GM23338 (cell line): ENCODE data around the gene SPATA25. TPM values are rescaled to one million over a fixed set of nuclear protein-coding genes. Genes with fewer than 3 reads are reported as not detected.

Experiments used
- ATAC-seq: fragments of 200-7000 bp; cut with Tn5 transposase; 3 replicates; pipeline ENCODE4 v1.9.1; 2020
- DNase-seq: peaks from one replicate; pipeline ENCODE4 v3.0.0-alpha.2; 2015; ENCODE audit warnings: low spot score
- H2AFZ ChIP-seq: fragments of 200-600 bp; sonication (generic); 2 replicates; pipeline ENCODE4 v1.8.0; 2016; ENCODE audit warnings: antibody characterized with exemption, mild to moderate bottlenecking, moderate library complexity
- H3F3A ChIP-seq: fragments of 200-600 bp; sonication (generic); replicated peaks from 2 replicates; pipeline ENCODE4 v1.8.0; 2017; ENCODE audit warnings: antibody characterized with exemption, mixed run types, low read depth
- H3K27ac ChIP-seq: fragments of 200-600 bp; sonication (generic); 2 replicates; pipeline ENCODE4 v1.6.1; 2016; ENCODE audit warnings: low read depth
- H3K27me3 ChIP-seq: fragments of 200-600 bp; sonication (generic); 2 replicates; pipeline ENCODE4 v1.8.0; 2016; ENCODE audit warnings: mild to moderate bottlenecking, mixed run types, moderate library complexity; ENCODE audit not compliant: insufficient read depth
- H3K36me3 ChIP-seq: fragments of 200-600 bp; sonication (generic); 2 replicates; pipeline ENCODE4 v1.8.0; 2016; ENCODE audit warnings: mild to moderate bottlenecking; ENCODE audit not compliant: insufficient read depth
- H3K4me1 ChIP-seq: fragments of 200-600 bp; sonication (generic); 2 replicates; pipeline ENCODE4 v1.8.0; 2016; ENCODE audit warnings: mild to moderate bottlenecking, moderate library complexity; ENCODE audit not compliant: insufficient read depth
- H3K4me2 ChIP-seq: fragments of 200-600 bp; sonication (generic); 2 replicates; pipeline ENCODE4 v1.7.1; 2017; ENCODE audit warnings: mixed run types
- H3K4me3 ChIP-seq: fragments of 200-600 bp; sonication (generic); 2 replicates; pipeline ENCODE4 v1.6.1; 2016; ENCODE audit warnings: mixed run types
- H3K79me2 ChIP-seq: fragments of 200-600 bp; sonication (generic); replicated peaks from 2 replicates; pipeline ENCODE4 v1.8.0; 2017; ENCODE audit warnings: mild to moderate bottlenecking; ENCODE audit not compliant: insufficient read depth
- H3K9me2 ChIP-seq: fragments of 200-600 bp; sonication (generic); 2 replicates; pipeline ENCODE4 v1.8.0; 2017; ENCODE audit not compliant: insufficient read depth
- H4K20me1 ChIP-seq: fragments of 200-600 bp; sonication (generic); replicated peaks from 2 replicates; pipeline ENCODE4 v1.8.0; 2017; ENCODE audit warnings: mild to moderate bottlenecking; ENCODE audit not compliant: insufficient read depth
- H3K27ac Mint-ChIP-seq: 2 replicates; pipeline ENCODE4 v1.8.0; 2020; ENCODE audit warnings: inconsistent platforms, mild to moderate bottlenecking, moderate library complexity, mixed read lengths
- H3K27me3 Mint-ChIP-seq: 3 replicates; pipeline ENCODE4 v1.8.0; 2022; ENCODE audit warnings: low read depth, mild to moderate bottlenecking, moderate library complexity, mixed read lengths, inconsistent platforms; ENCODE audit not compliant: insufficient read depth, poor library complexity
- H3K36me3 Mint-ChIP-seq: 3 replicates; pipeline ENCODE4 v1.8.0; 2021; ENCODE audit warnings: low read depth, mild to moderate bottlenecking, inconsistent platforms, moderate library complexity, mixed read lengths
- H3K4me1 Mint-ChIP-seq: 3 replicates; pipeline ENCODE4 v1.8.0; 2020; ENCODE audit warnings: mild to moderate bottlenecking, inconsistent platforms, mixed read lengths
- H3K4me3 Mint-ChIP-seq: 3 replicates; pipeline ENCODE4 v1.8.0; 2021; ENCODE audit warnings: moderate library complexity, mild to moderate bottlenecking, inconsistent platforms, mixed read lengths
- H3K9me3 Mint-ChIP-seq: 3 replicates; pipeline ENCODE4 v1.8.0; 2020; ENCODE audit warnings: moderate library complexity, mild to moderate bottlenecking, inconsistent platforms, mixed read lengths
- CREB1 ChIP-seq: fragments of 250-450 bp; sonication (Bioruptor Pico); IDR thresholded peaks from 2 replicates; pipeline ENCODE4 v1.5.0; 2020; ENCODE audit warnings: low read depth, mild to moderate bottlenecking, moderate library complexity
- EZH2 ChIP-seq: fragments of 200-600 bp; sonication (generic); IDR thresholded peaks from one replicate; pipeline ENCODE4 v1.8.0; 2017; ENCODE audit warnings: antibody characterized with exemption, mild to moderate bottlenecking, low read depth; ENCODE audit not compliant: unreplicated experiment
- EZH2phosphoT487 ChIP-seq: fragments of 200-600 bp; sonication (generic); IDR thresholded peaks from one replicate; pipeline ENCODE4 v1.8.1; 2018; ENCODE audit warnings: antibody characterized with exemption; ENCODE audit not compliant: unreplicated experiment
- JUNB ChIP-seq: IDR thresholded peaks from one replicate; pipeline ENCODE4 v1.6.1; 2016; ENCODE audit warnings: antibody characterized with exemption; ENCODE audit not compliant: unreplicated experiment
- NANOG ChIP-seq: IDR thresholded peaks from 2 replicates; pipeline ENCODE4 v1.6.1; 2016; ENCODE audit warnings: antibody characterized with exemption, borderline replicate concordance
- POLR2AphosphoS5 ChIP-seq: IDR thresholded peaks from 2 replicates; pipeline ENCODE4 v1.6.1; 2016; ENCODE audit warnings: antibody characterized with exemption, low read depth
- STAT1 ChIP-seq: IDR thresholded peaks from one replicate; pipeline ENCODE4 v1.6.1; 2016; ENCODE audit warnings: antibody characterized with exemption; ENCODE audit not compliant: unreplicated experiment
- ZNF114 ChIP-seq: fragments of 250-450 bp; sonication (Bioruptor Pico); IDR thresholded peaks from 2 replicates; pipeline ENCODE4 v1.5.0; 2020; ENCODE audit warnings: mild to moderate bottlenecking, moderate library complexity
- ZNF331 ChIP-seq: fragments of 250-450 bp; sonication (Bioruptor Pico); IDR thresholded peaks from 2 replicates; pipeline ENCODE4 v1.5.0; 2020; ENCODE audit warnings: low read depth, mild to moderate bottlenecking, moderate library complexity
- polyA plus RNA-seq: library from polyadenylated mRNA; unstranded; fragments of >200 nt; fragmentation: Nextera tagmentation; extraction: Ambion mirVana; gene quantifications from 2 replicates; pipeline ENCODE4 v1.2.1, GENCODE V29; 2016
- total RNA-seq: library from RNA; depleted of rRNA; stranded (reverse); fragments of >200 nt; shearing (Covaris generic); gene quantifications from 2 replicates; pipeline ENCODE4 v1.2.3, GENCODE V29; 2014
- TF ChIP-seq, protein P1 (sequence below): fragments of 250-450 bp; sonication (Bioruptor Pico); IDR thresholded peaks from 2 replicates; pipeline ENCODE4 v1.5.0; 2020; ENCODE audit warnings: mild to moderate bottlenecking, moderate library complexity
- TF ChIP-seq, protein P2 (sequence below): IDR thresholded peaks from one replicate; pipeline ENCODE4 v1.6.1; 2018; ENCODE audit warnings: antibody characterized with exemption; ENCODE audit not compliant: unreplicated experiment
- TF ChIP-seq, protein P3 (sequence below): IDR thresholded peaks from 2 replicates; pipeline ENCODE4 v1.6.1; 2016; ENCODE audit warnings: antibody characterized with exemption

SPATA25 gene
- total and polyA plus RNA-seq, 2 experiments from 2014 or later = 7.5 TPM; not detected in 1

DNA sequence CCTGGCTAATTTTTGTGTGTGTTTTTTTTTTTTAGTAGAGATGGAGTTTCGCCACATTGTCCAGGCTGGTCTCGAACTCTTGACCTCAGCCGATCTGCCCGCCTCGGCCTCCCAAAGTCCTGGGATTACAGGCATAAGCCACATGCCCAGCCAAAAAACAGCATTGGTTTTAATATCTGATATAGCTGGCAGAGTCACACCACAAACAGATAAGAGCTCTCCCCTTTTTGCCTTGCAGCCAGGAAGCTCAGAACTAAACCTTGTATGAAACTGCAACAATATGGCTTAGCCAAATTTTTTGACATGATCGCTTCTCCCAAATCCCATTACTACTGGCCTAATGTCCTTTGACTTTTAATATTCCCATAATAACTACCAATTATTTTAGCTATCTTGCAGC, 35.1 kb downstream of the SPATA25 start:
- H3K4me1 ChIP-seq = peaks cover 35% of the 10 kb centered on the region
- H3K4me2 ChIP-seq = no peak overlapping the region
- H3K27ac Mint-ChIP-seq = no peak overlapping the region
- no peak overlapping the region for H3K4me3 ChIP-seq
- DNase-seq = no peak
- peaks cover 36% of the 10 kb centered on the region for H3K79me2 ChIP-seq
- H3K9me3 Mint-ChIP-seq = no peaks in the 10 kb centered on the region
- H3K27me3 Mint-ChIP-seq = peaks cover 12% of the 10 kb centered on the region
- no peak overlapping the region for H3K4me3 Mint-ChIP-seq
- no peaks in the 10 kb centered on the region for H3K27me3 ChIP-seq
- peaks cover 4% of the 10 kb centered on the region; the same call in 1 of the 2 replicates for H3K36me3 ChIP-seq
- H2AFZ ChIP-seq = no peak overlapping the region
- peaks cover 32% of the 10 kb centered on the region for H3K36me3 Mint-ChIP-seq
- no peaks in the 10 kb centered on the region for H3K9me2 ChIP-seq
- H3K4me1 Mint-ChIP-seq = peaks cover 43% of the 10 kb centered on the region
- H3K27ac ChIP-seq = peak overlapping the region; percentile 75
- no peak for TF ChIP-seq ZNF331
- no peak for TF ChIP-seq POLR2AphosphoS5
- no peak for TF ChIP-seq CREB1 (CRISPR knock-in tag)
- TF ChIP-seq STAT1 = no peak
- no peaks in the 10 kb centered on the region for H3F3A ChIP-seq
- H4K20me1 ChIP-seq = no peaks in the 10 kb centered on the region
- no peak for ATAC-seq

DNA sequence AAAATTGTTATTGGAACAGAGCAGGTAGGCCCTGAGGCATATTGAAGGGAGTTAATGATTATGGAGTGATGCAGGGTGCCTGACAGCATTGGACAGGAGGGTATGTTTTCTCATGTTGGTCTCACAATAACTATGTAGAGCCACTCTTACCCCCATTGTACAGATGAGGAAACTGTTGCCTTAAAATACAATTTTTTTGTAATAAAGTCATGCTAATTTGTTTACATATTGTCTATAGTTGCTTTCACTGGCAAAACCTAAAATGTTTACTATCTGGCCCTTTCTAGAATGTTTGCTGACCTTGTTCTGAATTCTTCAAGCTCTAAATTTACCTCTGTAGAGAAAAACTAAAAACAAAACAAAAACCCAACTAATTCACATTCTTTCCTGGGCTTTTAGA, 35.9 kb downstream of the SPATA25 start:
- Mint-ChIP-seq H3K27me3 (peaks cover 12% of the 10 kb centered on the region), H3K4me3 (no peak overlapping the region), H3K27ac (no peak overlapping the region), H3K4me1 (peaks cover 41% of the 10 kb centered on the region), H3K36me3 (peaks cover 32% of the 10 kb centered on the region), H3K9me3 (no peaks in the 10 kb centered on the region)
- DNase-seq = no peak
- Histone ChIP-seq H2AFZ (no peak overlapping the region), H3K27ac (peak overlapping the region; percentile 75; the same call in 1 of the 2 replicates), H3F3A (no peaks in the 10 kb centered on the region; the same call in 1 of the 2 replicates), H3K9me2 (no peaks in the 10 kb centered on the region), H4K20me1 (no peaks in the 10 kb centered on the region), H3K27me3 (no peaks in the 10 kb centered on the region), H3K4me1 (peaks cover 35% of the 10 kb centered on the region), H3K4me2 (peak overlapping the region; percentile 40; the same call in 1 of the 2 replicates), H3K4me3 (no peak overlapping the region), H3K79me2 (peaks cover 32% of the 10 kb centered on the region), H3K36me3 (peaks cover 6% of the 10 kb centered on the region; the same call in 1 of the 2 replicates)
- TF ChIP-seq STAT1 (no peak), EZH2 (no peak), CREB1 (CRISPR knock-in tag) (no peak), EZH2phosphoT487 (no peak), JUNB (no peak), ZNF114 (CRISPR knock-in tag) (no peak), ZNF331 (no peak), NANOG (no peak), POLR2AphosphoS5 (no peak)
- TF ChIP-seq, protein P1, sequence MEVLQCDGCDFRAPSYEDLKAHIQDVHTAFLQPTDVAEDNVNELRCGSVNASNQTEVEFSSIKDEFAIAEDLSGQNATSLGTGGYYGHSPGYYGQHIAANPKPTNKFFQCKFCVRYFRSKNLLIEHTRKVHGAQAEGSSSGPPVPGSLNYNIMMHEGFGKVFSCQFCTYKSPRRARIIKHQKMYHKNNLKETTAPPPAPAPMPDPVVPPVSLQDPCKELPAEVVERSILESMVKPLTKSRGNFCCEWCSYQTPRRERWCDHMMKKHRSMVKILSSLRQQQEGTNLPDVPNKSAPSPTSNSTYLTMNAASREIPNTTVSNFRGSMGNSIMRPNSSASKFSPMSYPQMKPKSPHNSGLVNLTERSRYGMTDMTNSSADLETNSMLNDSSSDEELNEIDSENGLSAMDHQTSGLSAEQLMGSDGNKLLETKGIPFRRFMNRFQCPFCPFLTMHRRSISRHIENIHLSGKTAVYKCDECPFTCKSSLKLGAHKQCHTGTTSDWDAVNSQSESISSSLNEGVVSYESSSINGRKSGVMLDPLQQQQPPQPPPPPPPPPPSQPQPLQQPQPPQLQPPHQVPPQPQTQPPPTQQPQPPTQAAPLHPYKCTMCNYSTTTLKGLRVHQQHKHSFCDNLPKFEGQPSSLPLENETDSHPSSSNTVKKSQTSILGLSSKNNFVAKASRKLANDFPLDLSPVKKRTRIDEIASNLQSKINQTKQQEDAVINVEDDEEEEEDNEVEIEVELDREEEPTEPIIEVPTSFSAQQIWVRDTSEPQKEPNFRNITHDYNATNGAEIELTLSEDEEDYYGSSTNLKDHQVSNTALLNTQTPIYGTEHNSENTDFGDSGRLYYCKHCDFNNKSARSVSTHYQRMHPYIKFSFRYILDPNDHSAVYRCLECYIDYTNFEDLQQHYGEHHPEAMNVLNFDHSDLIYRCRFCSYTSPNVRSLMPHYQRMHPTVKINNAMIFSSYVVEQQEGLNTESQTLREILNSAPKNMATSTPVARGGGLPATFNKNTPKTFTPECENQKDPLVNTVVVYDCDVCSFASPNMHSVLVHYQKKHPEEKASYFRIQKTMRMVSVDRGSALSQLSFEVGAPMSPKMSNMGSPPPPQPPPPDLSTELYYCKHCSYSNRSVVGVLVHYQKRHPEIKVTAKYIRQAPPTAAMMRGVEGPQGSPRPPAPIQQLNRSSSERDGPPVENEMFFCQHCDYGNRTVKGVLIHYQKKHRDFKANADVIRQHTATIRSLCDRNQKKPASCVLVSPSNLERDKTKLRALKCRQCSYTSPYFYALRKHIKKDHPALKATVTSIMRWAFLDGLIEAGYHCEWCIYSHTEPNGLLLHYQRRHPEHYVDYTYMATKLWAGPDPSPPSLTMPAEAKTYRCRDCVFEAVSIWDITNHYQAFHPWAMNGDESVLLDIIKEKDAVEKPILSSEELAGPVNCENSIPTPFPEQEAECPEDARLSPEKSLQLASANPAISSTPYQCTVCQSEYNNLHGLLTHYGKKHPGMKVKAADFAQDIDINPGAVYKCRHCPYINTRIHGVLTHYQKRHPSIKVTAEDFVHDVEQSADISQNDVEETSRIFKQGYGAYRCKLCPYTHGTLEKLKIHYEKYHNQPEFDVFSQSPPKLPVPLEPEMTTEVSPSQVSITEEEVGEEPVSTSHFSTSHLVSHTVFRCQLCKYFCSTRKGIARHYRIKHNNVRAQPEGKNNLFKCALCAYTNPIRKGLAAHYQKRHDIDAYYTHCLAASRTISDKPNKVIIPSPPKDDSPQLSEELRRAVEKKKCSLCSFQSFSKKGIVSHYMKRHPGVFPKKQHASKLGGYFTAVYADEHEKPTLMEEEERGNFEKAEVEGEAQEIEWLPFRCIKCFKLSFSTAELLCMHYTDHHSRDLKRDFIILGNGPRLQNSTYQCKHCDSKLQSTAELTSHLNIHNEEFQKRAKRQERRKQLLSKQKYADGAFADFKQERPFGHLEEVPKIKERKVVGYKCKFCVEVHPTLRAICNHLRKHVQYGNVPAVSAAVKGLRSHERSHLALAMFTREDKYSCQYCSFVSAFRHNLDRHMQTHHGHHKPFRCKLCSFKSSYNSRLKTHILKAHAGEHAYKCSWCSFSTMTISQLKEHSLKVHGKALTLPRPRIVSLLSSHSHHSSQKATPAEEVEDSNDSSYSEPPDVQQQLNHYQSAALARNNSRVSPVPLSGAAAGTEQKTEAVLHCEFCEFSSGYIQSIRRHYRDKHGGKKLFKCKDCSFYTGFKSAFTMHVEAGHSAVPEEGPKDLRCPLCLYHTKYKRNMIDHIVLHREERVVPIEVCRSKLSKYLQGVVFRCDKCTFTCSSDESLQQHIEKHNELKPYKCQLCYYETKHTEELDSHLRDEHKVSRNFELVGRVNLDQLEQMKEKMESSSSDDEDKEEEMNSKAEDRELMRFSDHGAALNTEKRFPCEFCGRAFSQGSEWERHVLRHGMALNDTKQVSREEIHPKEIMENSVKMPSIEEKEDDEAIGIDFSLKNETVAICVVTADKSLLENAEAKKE (CRISPR knock-in tag) = no peak
- TF ChIP-seq, protein P2, sequence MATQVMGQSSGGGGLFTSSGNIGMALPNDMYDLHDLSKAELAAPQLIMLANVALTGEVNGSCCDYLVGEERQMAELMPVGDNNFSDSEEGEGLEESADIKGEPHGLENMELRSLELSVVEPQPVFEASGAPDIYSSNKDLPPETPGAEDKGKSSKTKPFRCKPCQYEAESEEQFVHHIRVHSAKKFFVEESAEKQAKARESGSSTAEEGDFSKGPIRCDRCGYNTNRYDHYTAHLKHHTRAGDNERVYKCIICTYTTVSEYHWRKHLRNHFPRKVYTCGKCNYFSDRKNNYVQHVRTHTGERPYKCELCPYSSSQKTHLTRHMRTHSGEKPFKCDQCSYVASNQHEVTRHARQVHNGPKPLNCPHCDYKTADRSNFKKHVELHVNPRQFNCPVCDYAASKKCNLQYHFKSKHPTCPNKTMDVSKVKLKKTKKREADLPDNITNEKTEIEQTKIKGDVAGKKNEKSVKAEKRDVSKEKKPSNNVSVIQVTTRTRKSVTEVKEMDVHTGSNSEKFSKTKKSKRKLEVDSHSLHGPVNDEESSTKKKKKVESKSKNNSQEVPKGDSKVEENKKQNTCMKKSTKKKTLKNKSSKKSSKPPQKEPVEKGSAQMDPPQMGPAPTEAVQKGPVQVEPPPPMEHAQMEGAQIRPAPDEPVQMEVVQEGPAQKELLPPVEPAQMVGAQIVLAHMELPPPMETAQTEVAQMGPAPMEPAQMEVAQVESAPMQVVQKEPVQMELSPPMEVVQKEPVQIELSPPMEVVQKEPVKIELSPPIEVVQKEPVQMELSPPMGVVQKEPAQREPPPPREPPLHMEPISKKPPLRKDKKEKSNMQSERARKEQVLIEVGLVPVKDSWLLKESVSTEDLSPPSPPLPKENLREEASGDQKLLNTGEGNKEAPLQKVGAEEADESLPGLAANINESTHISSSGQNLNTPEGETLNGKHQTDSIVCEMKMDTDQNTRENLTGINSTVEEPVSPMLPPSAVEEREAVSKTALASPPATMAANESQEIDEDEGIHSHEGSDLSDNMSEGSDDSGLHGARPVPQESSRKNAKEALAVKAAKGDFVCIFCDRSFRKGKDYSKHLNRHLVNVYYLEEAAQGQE = no peak
- TF ChIP-seq, protein P3, sequence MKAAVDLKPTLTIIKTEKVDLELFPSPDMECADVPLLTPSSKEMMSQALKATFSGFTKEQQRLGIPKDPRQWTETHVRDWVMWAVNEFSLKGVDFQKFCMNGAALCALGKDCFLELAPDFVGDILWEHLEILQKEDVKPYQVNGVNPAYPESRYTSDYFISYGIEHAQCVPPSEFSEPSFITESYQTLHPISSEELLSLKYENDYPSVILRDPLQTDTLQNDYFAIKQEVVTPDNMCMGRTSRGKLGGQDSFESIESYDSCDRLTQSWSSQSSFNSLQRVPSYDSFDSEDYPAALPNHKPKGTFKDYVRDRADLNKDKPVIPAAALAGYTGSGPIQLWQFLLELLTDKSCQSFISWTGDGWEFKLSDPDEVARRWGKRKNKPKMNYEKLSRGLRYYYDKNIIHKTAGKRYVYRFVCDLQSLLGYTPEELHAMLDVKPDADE = no peak
- no peak for ATAC-seq
